H9 (cell line): ENCODE results near the gene TCF7L2. TPM values are rescaled to one million over a fixed set of nuclear protein-coding genes. Genes with fewer than 3 reads are reported as not detected.

Experiments
- DNase-seq: peaks from one replicate; pipeline ENCODE4 v3.0.0-alpha.2; 2017
- H2AFZ ChIP-seq: one replicate; pipeline ENCODE4 v1.6.1; 2013; ENCODE audit warnings: mild to moderate bottlenecking, low read length, control low read depth, moderate library complexity
- H2AK5ac ChIP-seq: 2 replicates; pipeline ENCODE4 v1.6.1; 2013; ENCODE audit warnings: low read length, control low read depth, mixed read lengths; ENCODE audit not compliant: insufficient read length
- H2BK120ac ChIP-seq: one replicate; pipeline ENCODE4 v1.6.1; 2013; ENCODE audit warnings: low read depth, mild to moderate bottlenecking, low read length, control low read depth, inconsistent platforms; ENCODE audit not compliant: poor library complexity, severe bottlenecking
- H2BK12ac ChIP-seq: 2 replicates; pipeline ENCODE4 v1.6.1; 2013; ENCODE audit warnings: low read length, control low read depth, mixed read lengths, low read depth; ENCODE audit not compliant: insufficient read length
- H2BK15ac ChIP-seq: 2 replicates; pipeline ENCODE4 v1.6.1; 2013; ENCODE audit warnings: low read depth, low read length, control low read depth
- H2BK20ac ChIP-seq: one replicate; pipeline ENCODE4 v1.6.1; 2013; ENCODE audit warnings: low read depth, mild to moderate bottlenecking, low read length, control low read depth, inconsistent platforms; ENCODE audit not compliant: poor library complexity, severe bottlenecking
- H2BK5ac ChIP-seq: 2 replicates; pipeline ENCODE4 v1.6.1; 2013; ENCODE audit warnings: low read length, control low read depth, mixed read lengths; ENCODE audit not compliant: insufficient read length
- H3K14ac ChIP-seq: 2 replicates; pipeline ENCODE4 v1.6.1; 2013; ENCODE audit warnings: low read length, control low read depth; ENCODE audit not compliant: insufficient read depth
- H3K18ac ChIP-seq: 2 replicates; pipeline ENCODE4 v1.6.1; 2013; ENCODE audit warnings: low read depth, mild to moderate bottlenecking, mixed read lengths, low read length, control low read depth; ENCODE audit not compliant: insufficient read length
- H3K23ac ChIP-seq: 2 replicates; pipeline ENCODE4 v1.6.1; 2013; ENCODE audit warnings: low read length, control low read depth, mixed read lengths, low read depth; ENCODE audit not compliant: insufficient read length
- H3K23me2 ChIP-seq: 2 replicates; pipeline ENCODE4 v1.6.1; 2013; ENCODE audit warnings: low read depth, mild to moderate bottlenecking, mixed read lengths, low read length, control low read depth; ENCODE audit not compliant: insufficient read length, poor library complexity, severe bottlenecking
- H3K27ac ChIP-seq: 2 replicates; pipeline ENCODE4 v1.5.1; 2013; ENCODE audit warnings: low read length, control low read depth, mixed read lengths, low read depth; ENCODE audit not compliant: insufficient read length
- H3K27me3 ChIP-seq: 2 replicates; pipeline ENCODE4 v1.6.1; 2013; ENCODE audit warnings: low read length, control low read depth, inconsistent platforms; ENCODE audit not compliant: insufficient read depth
- H3K4ac ChIP-seq: 2 replicates; pipeline ENCODE4 v1.6.1; 2013; ENCODE audit warnings: low read depth, mild to moderate bottlenecking, control low read depth, inconsistent platforms, low read length, moderate library complexity
- H3K4me1 ChIP-seq: 2 replicates; pipeline ENCODE4 v1.6.1; 2013; ENCODE audit warnings: low read length, control low read depth, inconsistent platforms; ENCODE audit not compliant: insufficient read depth
- H3K4me2 ChIP-seq: 2 replicates; pipeline ENCODE4 v1.6.1; 2013; ENCODE audit warnings: low read length, control low read depth, mixed read lengths; ENCODE audit not compliant: insufficient read length, insufficient read depth
- H3K56ac ChIP-seq: 2 replicates; pipeline ENCODE4 v1.6.1; 2013; ENCODE audit warnings: low read depth, mild to moderate bottlenecking, mixed read lengths, low read length, control low read depth; ENCODE audit not compliant: insufficient read length
- H3K79me1 ChIP-seq: 2 replicates; pipeline ENCODE4 v1.6.1; 2013; ENCODE audit warnings: low read depth, mild to moderate bottlenecking, moderate library complexity, low read length, control low read depth, inconsistent platforms; ENCODE audit not compliant: insufficient read depth, poor library complexity, severe bottlenecking
- H3K79me2 ChIP-seq: 2 replicates; pipeline ENCODE4 v1.6.1; 2013; ENCODE audit warnings: low read length, control low read depth, inconsistent platforms; ENCODE audit not compliant: insufficient read depth
- H3K9ac ChIP-seq: 2 replicates; pipeline ENCODE4 v1.6.1; 2013; ENCODE audit warnings: low read length, control low read depth, mixed read lengths; ENCODE audit not compliant: insufficient read length; ENCODE audit errors: extremely low read depth
- H3K9me3 ChIP-seq: one replicate; pipeline ENCODE4 v1.6.1; 2013; ENCODE audit warnings: low read depth, low read length, inconsistent platforms; ENCODE audit not compliant: control insufficient read depth
- H3T11ph ChIP-seq: one replicate; pipeline ENCODE4 v1.6.1; 2013; ENCODE audit warnings: mild to moderate bottlenecking, low read length, control low read depth, inconsistent platforms
- H4K20me1 ChIP-seq: one replicate; pipeline ENCODE4 v1.6.1; 2013; ENCODE audit not compliant: control insufficient read depth, insufficient read length, insufficient read depth
- H4K5ac ChIP-seq: 2 replicates; pipeline ENCODE4 v1.6.1; 2013; ENCODE audit warnings: low read depth, mild to moderate bottlenecking, mixed read lengths, low read length, control low read depth; ENCODE audit not compliant: insufficient read length
- H4K8ac ChIP-seq: replicated peaks from 2 replicates; pipeline ENCODE4 v1.6.1; 2013; ENCODE audit warnings: low read length, control low read depth, mixed read lengths, low read depth; ENCODE audit not compliant: insufficient read length
- H4K91ac ChIP-seq: 2 replicates; pipeline ENCODE4 v1.6.1; 2013; ENCODE audit warnings: low read depth, mild to moderate bottlenecking, moderate library complexity, mixed read lengths, low read length, control low read depth; ENCODE audit not compliant: insufficient read length
- H3K27ac Mint-ChIP-seq, 3 experiments: 2 replicates in 2 of 3; 3 replicates in 1 of 3; pipeline ENCODE4 v1.8.0; 2020 to 2021; ENCODE audit warnings: mixed read lengths in 3 of 3, mild to moderate bottlenecking in 1 of 3, moderate library complexity in 1 of 3
- H3K27me3 Mint-ChIP-seq: 2 replicates; pipeline ENCODE4 v1.8.0; 2021; ENCODE audit warnings: low read depth, mild to moderate bottlenecking, moderate library complexity, mixed read lengths
- H3K36me3 Mint-ChIP-seq, 3 experiments: 2 replicates in 2 of 3; 3 replicates in 1 of 3; pipeline ENCODE4 v1.8.0; 2020 to 2021; ENCODE audit warnings: low read depth in 3 of 3, mixed read lengths in 3 of 3; ENCODE audit not compliant: insufficient read depth in 1 of 3
- H3K4me1 Mint-ChIP-seq, 2 experiments: 2 replicates each; pipeline ENCODE4 v1.8.0; 2020; ENCODE audit warnings: mixed read lengths in 2 of 2
- H3K4me3 Mint-ChIP-seq, 2 experiments: 2 replicates in 1 of 2; 3 replicates in 1 of 2; pipeline ENCODE4 v1.8.0; 2020 to 2021; ENCODE audit warnings: mild to moderate bottlenecking in 2 of 2, mixed read lengths in 2 of 2, moderate library complexity in 1 of 2
- H3K9me3 Mint-ChIP-seq, 2 experiments: 2 replicates in 1 of 2; 3 replicates in 1 of 2; pipeline ENCODE4 v1.8.0; 2020; ENCODE audit warnings: mild to moderate bottlenecking in 2 of 2, mixed read lengths in 2 of 2, moderate library complexity in 1 of 2
- CTCF ChIP-seq: fragments of 200-600 bp; sonication (generic); conservative IDR thresholded peaks from 3 replicates; pipeline ENCODE4 v1.8.0; 2021; ENCODE audit warnings: antibody characterized with exemption, mild to moderate bottlenecking
- WGBS: extraction: QIAGEN DNeasy Blood & Tissue Kit; methylation state at CpG from one replicate; pipeline ENCODE4 v1.1.7; 2013; ENCODE audit warnings: missing lambda C conversion rate, low lambda C conversion rate, mixed read lengths; ENCODE audit not compliant: insufficient read length; ENCODE audit errors: extremely low coverage; 5-methylcytosine and 5-hydroxymethylcytosine counted together
- total RNA-seq: library from RNA; stranded (reverse); gene quantifications from 2 replicates; pipeline ENCODE4 v1.2.1, GENCODE V29; 2021

The TCF7L2 gene
- total RNA-seq, 1 experiment from 2014 or later, result 71.1 TPM

- Mint-ChIP-seq H3K9me3 (no peaks in the 10 kb centered on the region), H3K4me3 (no peak overlapping the region), H3K27ac (peak overlapping the region in 1 of 3 experiments; percentile 93; a peak in 2 of 7 replicates), H3K4me1 (peaks cover 76 to 90% of the 10 kb centered on the region in 2 experiments), H3K36me3 (peaks cover 0 to 29% (median 20%) of the 10 kb centered on the region in 3 experiments; a peak in 4 of 7 replicates), H3K27me3 (no peaks in the 10 kb centered on the region)
- Histone ChIP-seq H3K23me2 (no peaks in the 10 kb centered on the region), H3K4me1 (peaks cover 11% of the 10 kb centered on the region), H3K27ac (no peak overlapping the region), H4K91ac (no peak overlapping the region), H3K23ac (no peak overlapping the region), H2BK12ac (no peak overlapping the region), H2BK15ac (no peak overlapping the region), H2AFZ (no peak overlapping the region), H3K9me3 (no peaks in the 10 kb centered on the region), H3K79me1 (peaks cover 11% of the 10 kb centered on the region), H4K8ac (no peak overlapping the region), H2BK5ac (no peak overlapping the region), H3K14ac (no peak overlapping the region), H2AK5ac (no peak overlapping the region), H4K5ac (no peak overlapping the region), H3K4me2 (no peak overlapping the region), H3K9ac (no peak overlapping the region), H3K56ac (no peak overlapping the region), H4K20me1 (no peaks in the 10 kb centered on the region), H3K18ac (no peak overlapping the region), H3K27me3 (no peaks in the 10 kb centered on the region), H3K79me2 (peaks cover 30% of the 10 kb centered on the region; the same call in 1 of the 2 replicates), H3K4ac (no peak overlapping the region), H3T11ph (no peak overlapping the region), H2BK120ac (no peak overlapping the region), H2BK20ac (no peak overlapping the region)
- no peak for DNase-seq
- no CpG with 5 or more reads among the region's 8 CpGs for WGBS
- no peak for TF ChIP-seq CTCF
Observed at GRCh38 chr10:112986544-112987190, 36.6 kb downstream of the TCF7L2 start.
